H9 (cell line): ENCODE measurements around the gene STT3B. TPM values are rescaled to one million over a fixed set of nuclear protein-coding genes. Genes with fewer than 3 reads are reported as not detected.

Experiments used
- DNase-seq: peaks from one replicate; pipeline ENCODE4 v3.0.0-alpha.2; 2017
- H2AFZ ChIP-seq: one replicate; pipeline ENCODE4 v1.6.1; 2013; ENCODE audit warnings: mild to moderate bottlenecking, low read length, control low read depth, moderate library complexity
- H2AK5ac ChIP-seq: 2 replicates; pipeline ENCODE4 v1.6.1; 2013; ENCODE audit warnings: low read length, control low read depth, mixed read lengths; ENCODE audit not compliant: insufficient read length
- H2BK120ac ChIP-seq: one replicate; pipeline ENCODE4 v1.6.1; 2013; ENCODE audit warnings: low read depth, mild to moderate bottlenecking, low read length, control low read depth, inconsistent platforms; ENCODE audit not compliant: poor library complexity, severe bottlenecking
- H2BK12ac ChIP-seq: 2 replicates; pipeline ENCODE4 v1.6.1; 2013; ENCODE audit warnings: low read length, control low read depth, mixed read lengths, low read depth; ENCODE audit not compliant: insufficient read length
- H2BK15ac ChIP-seq: 2 replicates; pipeline ENCODE4 v1.6.1; 2013; ENCODE audit warnings: low read depth, low read length, control low read depth
- H2BK20ac ChIP-seq: one replicate; pipeline ENCODE4 v1.6.1; 2013; ENCODE audit warnings: low read depth, mild to moderate bottlenecking, low read length, control low read depth, inconsistent platforms; ENCODE audit not compliant: poor library complexity, severe bottlenecking
- H2BK5ac ChIP-seq: 2 replicates; pipeline ENCODE4 v1.6.1; 2013; ENCODE audit warnings: low read length, control low read depth, mixed read lengths; ENCODE audit not compliant: insufficient read length
- H3K14ac ChIP-seq: 2 replicates; pipeline ENCODE4 v1.6.1; 2013; ENCODE audit warnings: low read length, control low read depth; ENCODE audit not compliant: insufficient read depth
- H3K18ac ChIP-seq: 2 replicates; pipeline ENCODE4 v1.6.1; 2013; ENCODE audit warnings: low read depth, mild to moderate bottlenecking, mixed read lengths, low read length, control low read depth; ENCODE audit not compliant: insufficient read length
- H3K23ac ChIP-seq: 2 replicates; pipeline ENCODE4 v1.6.1; 2013; ENCODE audit warnings: low read length, control low read depth, mixed read lengths, low read depth; ENCODE audit not compliant: insufficient read length
- H3K23me2 ChIP-seq: 2 replicates; pipeline ENCODE4 v1.6.1; 2013; ENCODE audit warnings: low read depth, mild to moderate bottlenecking, mixed read lengths, low read length, control low read depth; ENCODE audit not compliant: insufficient read length, poor library complexity, severe bottlenecking
- H3K27ac ChIP-seq: 2 replicates; pipeline ENCODE4 v1.5.1; 2013; ENCODE audit warnings: low read length, control low read depth, mixed read lengths, low read depth; ENCODE audit not compliant: insufficient read length
- H3K27me3 ChIP-seq: 2 replicates; pipeline ENCODE4 v1.6.1; 2013; ENCODE audit warnings: low read length, control low read depth, inconsistent platforms; ENCODE audit not compliant: insufficient read depth
- H3K4ac ChIP-seq: 2 replicates; pipeline ENCODE4 v1.6.1; 2013; ENCODE audit warnings: low read depth, mild to moderate bottlenecking, control low read depth, inconsistent platforms, low read length, moderate library complexity
- H3K4me1 ChIP-seq: 2 replicates; pipeline ENCODE4 v1.6.1; 2013; ENCODE audit warnings: low read length, control low read depth, inconsistent platforms; ENCODE audit not compliant: insufficient read depth
- H3K4me2 ChIP-seq: 2 replicates; pipeline ENCODE4 v1.6.1; 2013; ENCODE audit warnings: low read length, control low read depth, mixed read lengths; ENCODE audit not compliant: insufficient read length, insufficient read depth
- H3K56ac ChIP-seq: 2 replicates; pipeline ENCODE4 v1.6.1; 2013; ENCODE audit warnings: low read depth, mild to moderate bottlenecking, mixed read lengths, low read length, control low read depth; ENCODE audit not compliant: insufficient read length
- H3K79me1 ChIP-seq: 2 replicates; pipeline ENCODE4 v1.6.1; 2013; ENCODE audit warnings: low read depth, mild to moderate bottlenecking, moderate library complexity, low read length, control low read depth, inconsistent platforms; ENCODE audit not compliant: insufficient read depth, poor library complexity, severe bottlenecking
- H3K79me2 ChIP-seq: 2 replicates; pipeline ENCODE4 v1.6.1; 2013; ENCODE audit warnings: low read length, control low read depth, inconsistent platforms; ENCODE audit not compliant: insufficient read depth
- H3K9ac ChIP-seq: 2 replicates; pipeline ENCODE4 v1.6.1; 2013; ENCODE audit warnings: low read length, control low read depth, mixed read lengths; ENCODE audit not compliant: insufficient read length; ENCODE audit errors: extremely low read depth
- H3K9me3 ChIP-seq: one replicate; pipeline ENCODE4 v1.6.1; 2013; ENCODE audit warnings: low read depth, low read length, inconsistent platforms; ENCODE audit not compliant: control insufficient read depth
- H3T11ph ChIP-seq: one replicate; pipeline ENCODE4 v1.6.1; 2013; ENCODE audit warnings: mild to moderate bottlenecking, low read length, control low read depth, inconsistent platforms
- H4K20me1 ChIP-seq: one replicate; pipeline ENCODE4 v1.6.1; 2013; ENCODE audit not compliant: control insufficient read depth, insufficient read length, insufficient read depth
- H4K5ac ChIP-seq: 2 replicates; pipeline ENCODE4 v1.6.1; 2013; ENCODE audit warnings: low read depth, mild to moderate bottlenecking, mixed read lengths, low read length, control low read depth; ENCODE audit not compliant: insufficient read length
- H4K8ac ChIP-seq: replicated peaks from 2 replicates; pipeline ENCODE4 v1.6.1; 2013; ENCODE audit warnings: low read length, control low read depth, mixed read lengths, low read depth; ENCODE audit not compliant: insufficient read length
- H4K91ac ChIP-seq: 2 replicates; pipeline ENCODE4 v1.6.1; 2013; ENCODE audit warnings: low read depth, mild to moderate bottlenecking, moderate library complexity, mixed read lengths, low read length, control low read depth; ENCODE audit not compliant: insufficient read length
- H3K27ac Mint-ChIP-seq, 3 experiments: 2 replicates in 2 of 3; 3 replicates in 1 of 3; pipeline ENCODE4 v1.8.0; 2020 to 2021; ENCODE audit warnings: mixed read lengths in 3 of 3, mild to moderate bottlenecking in 1 of 3, moderate library complexity in 1 of 3
- H3K27me3 Mint-ChIP-seq: 2 replicates; pipeline ENCODE4 v1.8.0; 2021; ENCODE audit warnings: low read depth, mild to moderate bottlenecking, moderate library complexity, mixed read lengths
- H3K36me3 Mint-ChIP-seq, 3 experiments: 2 replicates in 2 of 3; 3 replicates in 1 of 3; pipeline ENCODE4 v1.8.0; 2020 to 2021; ENCODE audit warnings: low read depth in 3 of 3, mixed read lengths in 3 of 3; ENCODE audit not compliant: insufficient read depth in 1 of 3
- H3K4me1 Mint-ChIP-seq, 2 experiments: 2 replicates each; pipeline ENCODE4 v1.8.0; 2020; ENCODE audit warnings: mixed read lengths in 2 of 2
- H3K4me3 Mint-ChIP-seq, 2 experiments: 2 replicates in 1 of 2; 3 replicates in 1 of 2; pipeline ENCODE4 v1.8.0; 2020 to 2021; ENCODE audit warnings: mild to moderate bottlenecking in 2 of 2, mixed read lengths in 2 of 2, moderate library complexity in 1 of 2
- H3K9me3 Mint-ChIP-seq, 2 experiments: 2 replicates in 1 of 2; 3 replicates in 1 of 2; pipeline ENCODE4 v1.8.0; 2020; ENCODE audit warnings: mild to moderate bottlenecking in 2 of 2, mixed read lengths in 2 of 2, moderate library complexity in 1 of 2
- total RNA-seq: library from RNA; stranded (reverse); gene quantifications from 2 replicates; pipeline ENCODE4 v1.2.1, GENCODE V29; 2021
- TF ChIP-seq, protein P1 (sequence below): fragments of 200-600 bp; sonication (generic); conservative IDR thresholded peaks from 3 replicates; pipeline ENCODE4 v1.8.0; 2021; ENCODE audit warnings: antibody characterized with exemption, mild to moderate bottlenecking

STT3B gene
- total RNA-seq, 1 experiment from 2014 or later: 79.9 TPM

GRCh38 chr3:31577232-31577631, 44.5 kb downstream of the STT3B start:
- Histone ChIP-seq H4K5ac (no peak overlapping the region), H3K4me2 (no peak overlapping the region), H2AK5ac (no peak overlapping the region), H4K8ac (no peak overlapping the region), H3K4ac (no peak overlapping the region), H3T11ph (no peak overlapping the region), H3K9me3 (no peaks in the 10 kb centered on the region), H3K4me1 (no peaks in the 10 kb centered on the region; the same call in 1 of the 2 replicates), H3K18ac (no peak overlapping the region), H3K27ac (no peak overlapping the region), H2BK5ac (no peak overlapping the region), H3K23me2 (no peaks in the 10 kb centered on the region), H3K9ac (no peak overlapping the region), H3K56ac (no peak overlapping the region), H2AFZ (no peak overlapping the region), H3K14ac (no peak overlapping the region), H3K79me2 (peaks cover 8% of the 10 kb centered on the region; the same call in 1 of the 2 replicates), H2BK15ac (no peak overlapping the region), H2BK12ac (no peak overlapping the region), H3K27me3 (no peaks in the 10 kb centered on the region), H4K91ac (no peak overlapping the region), H4K20me1 (no peaks in the 10 kb centered on the region), H2BK20ac (no peak overlapping the region), H3K79me1 (no peaks in the 10 kb centered on the region), H2BK120ac (no peak overlapping the region), H3K23ac (no peak overlapping the region)
- H3K27me3 Mint-ChIP-seq: no peaks in the 10 kb centered on the region
- peaks cover 11 to 33% (median 24%) of the 10 kb centered on the region in 3 experiments for H3K36me3 Mint-ChIP-seq
- no peak overlapping the region for H3K4me3 Mint-ChIP-seq
- no peak overlapping the region for H3K27ac Mint-ChIP-seq
- peaks cover 3 to 5% of the 10 kb centered on the region in 2 experiments; a peak in 3 of 5 replicates for H3K9me3 Mint-ChIP-seq
- TF ChIP-seq, protein P1, sequence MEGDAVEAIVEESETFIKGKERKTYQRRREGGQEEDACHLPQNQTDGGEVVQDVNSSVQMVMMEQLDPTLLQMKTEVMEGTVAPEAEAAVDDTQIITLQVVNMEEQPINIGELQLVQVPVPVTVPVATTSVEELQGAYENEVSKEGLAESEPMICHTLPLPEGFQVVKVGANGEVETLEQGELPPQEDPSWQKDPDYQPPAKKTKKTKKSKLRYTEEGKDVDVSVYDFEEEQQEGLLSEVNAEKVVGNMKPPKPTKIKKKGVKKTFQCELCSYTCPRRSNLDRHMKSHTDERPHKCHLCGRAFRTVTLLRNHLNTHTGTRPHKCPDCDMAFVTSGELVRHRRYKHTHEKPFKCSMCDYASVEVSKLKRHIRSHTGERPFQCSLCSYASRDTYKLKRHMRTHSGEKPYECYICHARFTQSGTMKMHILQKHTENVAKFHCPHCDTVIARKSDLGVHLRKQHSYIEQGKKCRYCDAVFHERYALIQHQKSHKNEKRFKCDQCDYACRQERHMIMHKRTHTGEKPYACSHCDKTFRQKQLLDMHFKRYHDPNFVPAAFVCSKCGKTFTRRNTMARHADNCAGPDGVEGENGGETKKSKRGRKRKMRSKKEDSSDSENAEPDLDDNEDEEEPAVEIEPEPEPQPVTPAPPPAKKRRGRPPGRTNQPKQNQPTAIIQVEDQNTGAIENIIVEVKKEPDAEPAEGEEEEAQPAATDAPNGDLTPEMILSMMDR: no peak
- peaks cover 13 to 21% of the 10 kb centered on the region in 2 experiments for H3K4me1 Mint-ChIP-seq
- no peak for DNase-seq
